GM12891 (cell line): Measurements from ENCODE around the gene AQP1.

Source experiments
- PAX5 ChIP-seq: IDR thresholded peaks from 2 replicates; pipeline ENCODE4 v1.6.1; 2011; ENCODE audit warnings: low read length, moderate library complexity, mild to moderate bottlenecking; ENCODE audit not compliant: insufficient read depth, severe bottlenecking
- POLR2AphosphoS5 ChIP-seq: IDR thresholded peaks from 2 replicates; pipeline ENCODE4 v1.6.1; 2011; ENCODE audit warnings: low read depth, low read length, control low read depth

DNA sequence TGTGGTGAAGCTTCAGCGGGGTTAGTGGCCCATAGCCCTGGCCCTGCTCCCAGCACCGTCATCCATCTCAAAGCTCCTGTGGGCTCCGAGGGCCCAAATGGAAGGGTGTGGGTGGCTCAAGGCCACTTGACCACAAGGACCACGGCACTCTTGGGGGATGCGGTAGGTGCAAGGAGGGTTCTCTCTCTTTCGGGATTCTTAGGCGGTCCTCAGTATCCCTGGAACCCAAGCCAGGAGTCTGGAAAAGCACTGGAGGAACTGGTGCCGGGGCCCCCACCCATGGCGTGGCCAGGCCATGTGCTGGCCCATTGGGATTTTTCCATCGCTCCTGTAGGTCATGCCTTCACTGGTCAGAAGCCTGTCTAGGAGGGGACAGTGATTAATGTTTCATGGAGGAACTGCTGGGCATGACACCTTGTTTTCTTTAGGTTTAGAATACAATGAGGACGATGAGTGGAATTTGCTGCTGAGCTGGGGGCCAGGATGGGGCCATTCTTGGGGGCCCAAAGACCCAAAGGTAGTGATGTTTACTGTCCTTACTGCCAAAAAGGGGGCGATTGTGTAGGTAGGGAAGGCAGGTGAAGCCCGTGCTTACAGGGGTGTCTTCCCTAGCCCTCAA lies 16.7 kb downstream of the AQP1 start:
- TF ChIP-seq POLR2AphosphoS5 (no peak), PAX5 (no peak)
